HCT116 (cell line): ENCODE data around the gene ELK4.

ENCODE experiments used
- CTCF ChIP-seq, 3 experiments: fragments of 200-600 bp in 1 of 3; sonication (generic) in 1 of 3; IDR thresholded peaks in 2 of 3; conservative IDR thresholded peaks in 1 of 3; 2 replicates each; pipeline ENCODE4 v1.5.1; 2012 to 2017; ENCODE audit warnings: low read depth in 2 of 3, low read length in 2 of 3, antibody characterized with exemption in 1 of 3, borderline replicate concordance in 1 of 3, control low read depth in 1 of 3, mild to moderate bottlenecking in 1 of 3, mixed read lengths in 1 of 3, mixed run types in 1 of 3, moderate library complexity in 1 of 3; ENCODE audit not compliant: insufficient read depth in 1 of 3
- EZH2phosphoT487 ChIP-seq: fragments of 200-600 bp; IDR thresholded peaks from 2 replicates; pipeline ENCODE4 v1.6.1; 2018; ENCODE audit warnings: antibody characterized with exemption, borderline replicate concordance
- POLR2A ChIP-seq: IDR thresholded peaks from 2 replicates; pipeline ENCODE4 v1.7.0; 2011; ENCODE audit warnings: borderline replicate concordance; ENCODE audit not compliant: insufficient read depth, insufficient read length; ENCODE audit errors: extremely low read depth
- POLR2AphosphoS5 ChIP-seq: IDR thresholded peaks from 2 replicates; pipeline ENCODE4 v1.6.1; 2011; ENCODE audit warnings: mild to moderate bottlenecking, low read depth, low read length, moderate library complexity
- ZNF274 ChIP-seq: fragments of 200-500 bp; sonication (Bioruptor generic); IDR thresholded peaks from 2 replicates; pipeline ENCODE4 v1.6.1; 2014; ENCODE audit warnings: mild to moderate bottlenecking, low read depth, low read length, inconsistent platforms
- TF ChIP-seq, protein P1 (sequence below): IDR thresholded peaks from 2 replicates; pipeline ENCODE4 v1.6.1; 2012

- TF ChIP-seq EZH2phosphoT487 (no peak), POLR2A (no peak), POLR2AphosphoS5 (no peak; the same call in none of the 2 replicates), CTCF (IDR thresholded peaks at IDR 0.05 in 2 of 3, conservative IDR thresholded peaks at IDR 0.05 in 1 of 3; ENCODE audit: borderline replicate concordance in 1 of 3, insufficient read depth in 1 of 3, low read depth in 2 of 3, low read length in 2 of 3) (no peak), ZNF274 (no peak)
- TF ChIP-seq, protein P1, sequence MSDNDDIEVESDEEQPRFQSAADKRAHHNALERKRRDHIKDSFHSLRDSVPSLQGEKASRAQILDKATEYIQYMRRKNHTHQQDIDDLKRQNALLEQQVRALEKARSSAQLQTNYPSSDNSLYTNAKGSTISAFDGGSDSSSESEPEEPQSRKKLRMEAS = peak; percentile 61; the same call in 1 of the 2 replicates
Observed at GRCh38 chr1:205680073-205680851, 48.5 kb upstream of the ELK4 start, which contains the start of gene SLC45A3.
